Measurements from ENCODE around the gene MYH7B.

DNA sequence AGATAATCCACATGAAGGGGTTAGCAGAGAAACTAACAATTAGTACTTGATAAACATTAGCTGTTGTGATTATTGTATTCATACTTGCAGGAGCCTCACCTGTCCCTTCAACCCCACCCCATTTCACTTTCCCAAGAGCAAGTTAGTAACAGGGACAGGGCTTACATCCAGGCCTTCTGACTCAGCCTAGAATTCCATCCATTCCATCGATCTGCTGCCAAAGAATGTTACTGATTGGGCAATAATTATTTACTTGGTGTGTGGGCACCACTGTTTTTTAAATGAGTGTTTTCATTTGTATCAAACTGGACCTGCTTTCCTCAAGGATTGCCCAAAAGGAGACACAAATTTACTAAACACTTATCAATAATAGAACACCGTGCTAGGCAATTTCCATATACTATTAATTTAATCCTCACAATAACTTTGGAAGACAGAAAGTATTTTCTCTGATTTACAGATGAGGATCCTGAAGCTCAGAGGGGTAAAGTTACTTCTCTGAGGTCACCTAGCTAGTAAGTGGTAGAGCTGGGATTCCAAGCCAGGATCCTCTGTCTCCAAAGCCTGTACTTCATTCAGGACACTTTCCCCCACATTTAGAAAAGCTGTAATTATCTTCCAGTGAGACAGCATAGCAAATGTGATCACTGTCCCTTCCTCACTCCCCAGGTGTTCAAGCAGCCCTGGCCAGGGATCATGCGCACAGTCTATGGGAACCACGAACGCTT is 32.9 kb upstream of the MYH7B start:
- TF ChIP-seq, protein P1, sequence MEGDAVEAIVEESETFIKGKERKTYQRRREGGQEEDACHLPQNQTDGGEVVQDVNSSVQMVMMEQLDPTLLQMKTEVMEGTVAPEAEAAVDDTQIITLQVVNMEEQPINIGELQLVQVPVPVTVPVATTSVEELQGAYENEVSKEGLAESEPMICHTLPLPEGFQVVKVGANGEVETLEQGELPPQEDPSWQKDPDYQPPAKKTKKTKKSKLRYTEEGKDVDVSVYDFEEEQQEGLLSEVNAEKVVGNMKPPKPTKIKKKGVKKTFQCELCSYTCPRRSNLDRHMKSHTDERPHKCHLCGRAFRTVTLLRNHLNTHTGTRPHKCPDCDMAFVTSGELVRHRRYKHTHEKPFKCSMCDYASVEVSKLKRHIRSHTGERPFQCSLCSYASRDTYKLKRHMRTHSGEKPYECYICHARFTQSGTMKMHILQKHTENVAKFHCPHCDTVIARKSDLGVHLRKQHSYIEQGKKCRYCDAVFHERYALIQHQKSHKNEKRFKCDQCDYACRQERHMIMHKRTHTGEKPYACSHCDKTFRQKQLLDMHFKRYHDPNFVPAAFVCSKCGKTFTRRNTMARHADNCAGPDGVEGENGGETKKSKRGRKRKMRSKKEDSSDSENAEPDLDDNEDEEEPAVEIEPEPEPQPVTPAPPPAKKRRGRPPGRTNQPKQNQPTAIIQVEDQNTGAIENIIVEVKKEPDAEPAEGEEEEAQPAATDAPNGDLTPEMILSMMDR (conservative IDR thresholded peaks at IDR 0.05), result no peak
- no peak for TF ChIP-seq EZH2 (IDR thresholded peaks at IDR 0.05; ENCODE audit: low read depth)
